Activated CD8-positive, alpha-beta memory T cell treated with anti-CD3 and anti-CD28 coated beads for 24 hours (primary cell): Measurements from ENCODE around the gene SMIM3.
"Not testable (repeated sequence)": the region's sequence is repeated elsewhere in the genome, so short reads cannot be mapped to it uniquely, and the experiment has no call there.

Source experiments
- DNase-seq: peaks from one replicate; pipeline ENCODE4 v3.0.0-alpha.2; 2020

Gene SMIM3

DNA sequence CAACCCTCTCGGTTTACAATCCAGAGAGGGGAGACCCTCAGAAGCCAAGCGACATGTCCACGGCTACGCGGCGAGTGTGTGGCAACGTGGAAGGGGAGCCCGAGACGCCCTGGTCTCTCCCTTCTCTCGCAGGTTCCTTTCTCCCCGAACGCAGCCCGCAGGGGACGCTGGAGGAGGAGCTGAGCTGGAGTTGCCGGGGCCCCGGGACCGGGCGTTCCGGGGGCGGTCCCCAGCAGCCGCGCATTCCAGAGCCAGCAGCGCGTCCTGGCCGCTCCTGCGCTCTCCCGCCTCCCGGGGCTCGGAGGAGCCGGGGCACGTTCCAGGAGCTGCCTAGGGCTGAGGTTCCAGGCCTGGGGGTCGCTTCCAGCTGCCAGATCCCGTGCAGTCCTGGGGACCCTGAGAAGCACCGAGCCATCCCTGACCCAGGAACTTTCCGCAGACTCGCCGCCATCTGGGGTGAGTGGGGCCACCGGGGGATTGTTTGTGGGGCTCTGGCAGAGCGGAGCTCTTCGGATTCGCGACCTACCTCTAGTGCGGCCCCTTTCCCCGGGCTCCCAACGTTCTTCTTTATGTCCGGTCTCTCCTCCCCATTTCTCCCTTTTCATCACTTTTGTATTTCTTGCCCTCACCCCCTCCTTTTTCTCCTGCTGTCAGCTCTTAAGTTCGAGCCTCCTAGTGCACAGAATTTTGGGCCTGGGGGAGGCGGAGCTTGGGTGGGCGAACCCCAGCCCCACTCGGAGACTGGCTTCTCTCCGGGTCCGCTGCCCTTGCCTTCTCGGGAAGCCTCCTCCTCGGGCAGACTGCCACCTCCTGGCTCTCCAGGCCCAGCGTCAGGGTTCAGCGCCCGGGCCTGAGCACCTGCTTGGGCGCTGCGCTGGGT, at the start of gene SMIM3:
SMIM3 (plus strand) TSS at position 241 of the 880 bp plus-strand sequence. CDS start 16,684 bp downstream, outside the sequence.
- DNase-seq = peak; percentile 86

DNA sequence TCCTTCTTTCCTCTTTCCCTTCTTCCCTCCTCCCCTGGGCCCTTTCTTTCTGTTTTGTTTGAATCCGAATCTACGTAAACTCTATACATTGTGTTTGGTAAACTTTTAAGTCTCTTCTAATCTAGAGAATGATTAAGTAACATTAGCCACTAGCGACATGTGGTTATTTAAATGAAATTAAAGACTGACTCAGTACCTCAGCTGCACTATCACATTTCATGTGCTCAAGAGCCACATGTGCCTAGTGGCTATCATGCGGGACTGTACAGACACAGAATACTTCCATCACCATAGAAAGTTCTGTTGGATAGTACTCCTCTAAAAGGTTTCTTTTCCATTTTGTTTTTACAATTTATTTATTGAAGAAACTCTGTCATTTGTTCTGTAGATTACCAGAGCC, 48.7 kb upstream of the SMIM3 start:
- no peak for DNase-seq

- no peak for DNase-seq
Measured at GRCh38 chr5:150731669-150732242, 46.8 kb upstream of the SMIM3 start.

- DNase-seq = no peak
Measured at GRCh38 chr5:150734579-150735384, 43.8 kb upstream of the SMIM3 start.

- DNase-seq = no peak
Measured at GRCh38 chr5:150738862-150739261, 39.7 kb upstream of the SMIM3 start.

DNA sequence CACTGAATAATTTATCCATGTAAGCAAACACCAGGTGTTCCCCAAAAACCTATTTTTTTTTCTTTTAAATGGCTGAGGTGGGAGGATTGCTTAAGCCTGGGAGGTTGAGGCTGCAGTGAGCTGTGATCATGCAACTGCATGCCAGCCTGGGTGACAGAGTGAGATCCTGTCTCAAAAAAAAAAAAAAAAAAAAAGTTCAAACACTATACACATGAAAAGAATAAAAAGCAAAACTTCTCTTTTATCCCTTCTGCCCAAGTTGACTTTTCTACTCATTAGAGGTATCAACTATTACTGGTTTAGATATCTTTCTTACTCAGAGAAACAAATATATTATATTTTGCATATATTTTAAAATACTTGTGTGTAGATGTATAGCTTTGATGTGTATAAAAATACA, 37.6 kb upstream of the SMIM3 start:
- no peak for DNase-seq

GRCh38 chr5:150742455-150743141, 36.0 kb upstream of the SMIM3 start:
- not testable (repeated sequence) for DNase-seq

GRCh38 chr5:150743142-150743488, 35.4 kb upstream of the SMIM3 start:
- DNase-seq = not testable (repeated sequence)

DNA sequence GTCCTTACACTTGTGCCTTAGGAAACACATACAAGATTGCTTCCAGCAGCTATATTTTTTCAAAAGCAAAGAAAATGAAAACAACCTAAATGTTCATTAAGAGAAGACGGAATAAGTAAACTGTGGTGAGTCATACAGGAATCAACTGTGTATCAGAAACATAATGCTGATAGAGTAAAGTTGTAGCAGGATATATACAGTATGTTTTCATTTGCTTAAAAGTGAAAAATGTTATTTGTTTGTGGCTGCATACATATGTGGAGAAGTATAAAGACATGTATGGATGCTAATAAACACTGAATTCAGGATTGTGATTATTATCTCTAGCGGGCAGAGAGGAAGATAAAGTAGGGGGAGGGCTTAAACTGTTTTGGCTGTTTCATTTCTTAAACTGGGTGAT, 28.1 kb upstream of the SMIM3 start:
- no peak for DNase-seq

DNA sequence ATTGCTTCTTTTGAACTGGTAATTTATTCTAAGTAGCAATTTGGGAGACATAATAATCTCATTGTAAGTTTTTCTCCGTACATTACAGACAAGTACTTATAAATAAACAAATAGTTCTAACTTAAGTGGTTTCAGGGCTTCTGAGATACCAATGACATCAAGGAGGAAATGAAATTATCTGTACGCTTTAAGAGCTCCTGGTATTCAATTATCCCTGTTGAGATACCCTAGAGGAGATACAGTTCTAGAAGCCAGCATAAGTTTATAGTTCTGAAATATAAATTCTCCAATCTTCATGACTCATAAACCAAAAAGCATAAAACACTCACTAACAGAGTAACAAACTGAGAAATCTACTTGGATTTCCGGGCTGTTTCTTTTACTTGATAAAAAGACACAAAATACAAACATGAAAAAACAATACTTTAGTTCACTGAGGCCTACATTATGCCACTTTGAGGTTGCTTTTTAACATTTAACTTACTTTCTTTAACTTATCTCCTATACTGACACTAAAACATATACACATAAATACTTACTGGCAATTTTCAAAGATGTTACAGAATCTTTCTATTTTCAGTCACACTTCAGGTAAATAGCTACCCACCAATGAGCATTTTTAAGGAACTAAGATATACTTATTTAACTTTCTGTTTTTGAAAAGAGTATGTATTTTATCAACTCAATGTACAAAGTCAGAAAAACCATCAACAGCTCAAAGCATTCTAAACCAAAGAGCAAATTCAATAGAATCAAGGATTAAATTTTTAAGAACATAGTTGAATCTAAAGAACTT, 27.3 kb upstream of the SMIM3 start:
- no peak for DNase-seq

GRCh38 chr5:150753463-150753862, 25.1 kb upstream of the SMIM3 start:
- no peak for DNase-seq

- no peak for DNase-seq
Measured at GRCh38 chr5:150753863-150754262, 24.7 kb upstream of the SMIM3 start.

DNA sequence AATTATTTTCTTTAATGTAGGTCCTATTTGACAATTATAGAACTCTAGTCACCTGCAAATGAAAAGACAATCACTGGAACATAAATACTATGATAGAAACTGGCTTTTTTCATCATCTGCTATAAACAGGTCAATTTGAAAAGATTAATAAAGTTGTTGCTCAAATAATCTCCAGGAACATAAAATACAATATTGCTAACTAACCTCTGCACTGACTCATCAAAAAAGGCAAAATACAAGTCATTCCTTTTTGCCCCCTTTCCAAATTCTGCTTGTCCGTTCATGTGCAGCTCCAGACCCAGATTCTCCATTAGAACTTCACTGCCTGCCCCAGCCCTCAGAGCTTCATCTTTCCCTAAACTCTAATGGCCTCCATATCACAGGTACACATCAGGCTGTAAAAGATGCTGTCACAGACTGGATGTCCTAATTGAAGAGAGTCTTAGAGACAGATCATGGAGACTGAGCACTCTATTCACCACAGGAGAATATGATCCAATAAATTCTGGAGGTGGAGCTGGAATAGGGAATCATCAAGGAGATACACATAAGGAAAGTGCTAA, 21.4 kb upstream of the SMIM3 start:
- no peak for DNase-seq

DNA sequence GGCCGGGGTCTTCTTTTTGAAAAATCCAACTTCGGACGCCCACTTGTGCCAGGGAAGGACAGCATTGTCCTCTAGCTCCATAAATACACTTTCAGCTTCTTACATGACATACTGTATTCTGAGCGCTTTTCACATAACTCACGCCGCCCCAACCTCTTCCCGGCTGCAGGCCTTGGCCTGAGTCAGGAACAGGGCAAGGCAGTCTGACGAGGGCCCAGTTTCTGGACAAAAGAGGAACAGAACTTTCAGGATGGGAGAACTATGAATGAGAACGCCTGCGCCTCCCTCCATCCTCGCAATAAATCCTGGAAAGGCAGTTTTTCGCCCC, 20.4 kb upstream of the SMIM3 start:
- DNase-seq = no peak

GRCh38 chr5:150758531-150759333, 19.8 kb upstream of the SMIM3 start, which contains the start of gene DCTN4:
DCTN4 (minus strand) TSS chr5:150759017; CDS start chr5:150758993, 24 bp downstream.
- peak; percentile 98 for DNase-seq

DNA sequence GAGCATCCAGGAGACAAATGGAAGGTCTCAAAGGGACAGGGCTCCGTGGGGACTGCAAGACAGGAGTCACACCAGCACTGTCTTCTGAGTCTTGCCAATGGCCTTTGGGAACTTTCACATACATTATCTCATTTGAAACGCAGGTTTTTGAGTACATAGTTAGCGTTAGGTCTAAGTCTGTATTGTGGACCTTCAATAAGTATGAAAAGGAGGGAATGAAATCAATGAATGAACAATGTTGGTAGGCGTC, 19.3 kb upstream of the SMIM3 start:
- DNase-seq = no peak

- no peak for DNase-seq
Measured at GRCh38 chr5:150762211-150762610, 16.3 kb upstream of the SMIM3 start.

- DNase-seq = no peak
Measured at GRCh38 chr5:150763023-150763769, 15.4 kb upstream of the SMIM3 start.

- DNase-seq = no peak
Measured at GRCh38 chr5:150764530-150764929, 14.0 kb upstream of the SMIM3 start.

DNA sequence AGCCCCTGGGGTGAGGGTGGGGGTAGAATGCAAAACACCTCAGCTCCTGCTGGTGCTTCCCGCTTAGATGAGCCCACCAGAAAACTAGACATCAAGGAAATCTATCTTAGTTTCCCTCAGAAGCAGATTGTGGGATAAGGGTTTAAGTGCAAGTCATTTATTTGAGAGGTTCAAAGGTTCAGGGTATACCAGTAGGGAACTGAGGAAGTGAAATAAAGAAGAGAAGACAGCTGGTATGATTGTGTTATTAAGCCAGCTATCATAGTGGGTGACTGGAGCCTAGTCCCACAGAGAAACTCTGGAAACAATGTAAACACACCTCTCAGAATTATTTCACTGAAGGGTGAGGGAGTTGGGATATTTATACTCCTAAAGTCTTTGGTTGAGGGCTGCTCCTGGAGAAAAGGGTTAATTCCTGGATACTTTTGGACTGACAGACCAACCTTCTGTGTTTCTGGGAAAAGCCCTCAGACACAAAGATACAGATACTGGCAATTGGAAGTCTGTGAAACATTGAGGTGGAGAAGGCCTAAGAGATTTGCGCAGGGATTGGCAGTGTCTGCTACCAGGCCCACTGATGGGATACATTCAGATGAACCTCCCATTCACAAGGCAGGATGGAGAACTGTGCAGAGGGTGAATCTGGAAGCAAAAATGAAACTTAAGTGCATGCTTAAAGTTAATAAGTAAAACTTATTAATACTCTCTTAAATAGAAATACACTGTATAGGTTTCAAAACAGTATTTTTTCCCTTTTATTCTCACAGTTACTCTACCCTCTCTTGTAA, 13.4 kb upstream of the SMIM3 start:
- DNase-seq = no peak
